Lower leg skin (tissue), 3 donors: ENCODE measurements around the gene HOXB13.

Experiments
- POLR2A ChIP-seq, 2 donors: fragments of 450-650 bp; IDR thresholded peaks; one replicate each; pipeline ENCODE4 v1.6.1; 2016 to 2017; ENCODE audit warnings: antibody characterized with exemption in 2 of 2, mild to moderate bottlenecking in 1 of 2, moderate library complexity in 1 of 2
- TF ChIP-seq, protein P1 (sequence below), 3 donors: fragments of 450-650 bp; IDR thresholded peaks; one replicate each; pipeline ENCODE4 v1.5.1; 2016; ENCODE audit warnings: antibody characterized with exemption in 3 of 3, mild to moderate bottlenecking in 3 of 3, moderate library complexity in 2 of 3

DNA sequence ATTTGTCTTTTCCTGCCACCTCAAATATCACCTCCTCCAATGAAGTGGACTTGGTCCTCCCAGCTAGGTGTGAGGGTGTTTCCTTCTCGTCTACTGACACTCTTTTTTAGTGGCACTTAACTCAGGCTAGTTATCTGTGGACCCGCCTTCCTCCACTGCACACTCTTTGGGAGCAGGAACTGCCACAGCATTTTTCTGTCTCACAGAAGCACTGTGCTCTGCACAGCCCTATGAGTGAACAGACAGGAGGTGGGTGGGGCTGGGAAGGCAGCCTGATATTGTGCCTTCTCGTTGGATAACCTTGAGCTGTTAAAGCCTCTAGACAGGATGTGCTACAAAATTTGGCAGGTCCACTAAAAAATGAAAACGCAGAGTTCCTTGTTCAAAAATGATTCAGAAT, 31.9 kb upstream of the HOXB13 start:
- no peak for TF ChIP-seq POLR2A (IDR thresholded peaks at IDR 0.05)
- TF ChIP-seq, protein P1, sequence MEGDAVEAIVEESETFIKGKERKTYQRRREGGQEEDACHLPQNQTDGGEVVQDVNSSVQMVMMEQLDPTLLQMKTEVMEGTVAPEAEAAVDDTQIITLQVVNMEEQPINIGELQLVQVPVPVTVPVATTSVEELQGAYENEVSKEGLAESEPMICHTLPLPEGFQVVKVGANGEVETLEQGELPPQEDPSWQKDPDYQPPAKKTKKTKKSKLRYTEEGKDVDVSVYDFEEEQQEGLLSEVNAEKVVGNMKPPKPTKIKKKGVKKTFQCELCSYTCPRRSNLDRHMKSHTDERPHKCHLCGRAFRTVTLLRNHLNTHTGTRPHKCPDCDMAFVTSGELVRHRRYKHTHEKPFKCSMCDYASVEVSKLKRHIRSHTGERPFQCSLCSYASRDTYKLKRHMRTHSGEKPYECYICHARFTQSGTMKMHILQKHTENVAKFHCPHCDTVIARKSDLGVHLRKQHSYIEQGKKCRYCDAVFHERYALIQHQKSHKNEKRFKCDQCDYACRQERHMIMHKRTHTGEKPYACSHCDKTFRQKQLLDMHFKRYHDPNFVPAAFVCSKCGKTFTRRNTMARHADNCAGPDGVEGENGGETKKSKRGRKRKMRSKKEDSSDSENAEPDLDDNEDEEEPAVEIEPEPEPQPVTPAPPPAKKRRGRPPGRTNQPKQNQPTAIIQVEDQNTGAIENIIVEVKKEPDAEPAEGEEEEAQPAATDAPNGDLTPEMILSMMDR (IDR thresholded peaks at IDR 0.05): no peak
